Rectal smooth muscle tissue (tissue), 1 donor: Measurements from ENCODE around the gene PABPN1L.

Experiments
- H3K27ac ChIP-seq: one replicate; pipeline ENCODE4 v1.7.0; 2013; ENCODE audit warnings: low read depth, low read length, inconsistent platforms
- H3K27me3 ChIP-seq: one replicate; pipeline ENCODE4 v1.7.0; 2013; ENCODE audit warnings: low read length; ENCODE audit not compliant: control insufficient read depth, insufficient read depth
- H3K36me3 ChIP-seq: one replicate; pipeline ENCODE4 v1.7.0; 2013; ENCODE audit warnings: low read length; ENCODE audit not compliant: control insufficient read depth, insufficient read depth
- H3K4me1 ChIP-seq: one replicate; pipeline ENCODE4 v1.7.0; 2013; ENCODE audit warnings: low read length; ENCODE audit not compliant: control insufficient read depth, insufficient read depth
- H3K4me3 ChIP-seq: one replicate; pipeline ENCODE4 v1.7.0; 2013; ENCODE audit warnings: low read length
- H3K9ac ChIP-seq: one replicate; pipeline ENCODE4 v1.7.0; 2013; ENCODE audit warnings: low read length

Gene PABPN1L

GRCh38 chr16:88856828-88857727 lies 9.4 kb downstream of the PABPN1L start, which contains the start of the genes GALNS and TRAPPC2L:
GALNS (minus strand) TSS chr16:88856947; CDS start chr16:88856877, 70 bp downstream.
TRAPPC2L (plus strand) TSS chr16:88857127; CDS start chr16:88857151, 24 bp downstream.
- H3K27me3 ChIP-seq: no peaks in the 10 kb centered on the region
- H3K4me3 ChIP-seq: peak within 1 kb of the TSS; percentile 96
- peak within 1 kb of the TSS; percentile 77 for H3K27ac ChIP-seq
- H3K9ac ChIP-seq: peak within 1 kb of the TSS; percentile 76
- H3K36me3 ChIP-seq: peaks cover 16% of the 10 kb centered on the region
- H3K4me1 ChIP-seq: peaks cover 7% of the 10 kb centered on the region

- Histone ChIP-seq H3K36me3 (peaks cover 16% of the 10 kb centered on the region), H3K4me3 (peak overlapping the region; percentile 69), H3K27ac (peak overlapping the region; percentile 74), H3K4me1 (peaks cover 7% of the 10 kb centered on the region), H3K27me3 (no peaks in the 10 kb centered on the region), H3K9ac (peak overlapping the region; percentile 16)
Measured at GRCh38 chr16:88856122-88856827, 10.2 kb downstream of the PABPN1L start.

- Histone ChIP-seq H3K4me3 (peak overlapping the region; percentile 69), H3K27ac (no peak overlapping the region), H3K36me3 (peaks cover 13% of the 10 kb centered on the region), H3K4me1 (peaks cover 7% of the 10 kb centered on the region), H3K9ac (no peak overlapping the region), H3K27me3 (no peaks in the 10 kb centered on the region)
Measured at GRCh38 chr16:88855736-88856121, 10.7 kb downstream of the PABPN1L start.

- peaks cover 7% of the 10 kb centered on the region for H3K4me1 ChIP-seq
- no peak overlapping the region for H3K4me3 ChIP-seq
- H3K9ac ChIP-seq: no peak overlapping the region
- peaks cover 9% of the 10 kb centered on the region for H3K36me3 ChIP-seq
- H3K27me3 ChIP-seq: no peaks in the 10 kb centered on the region
- no peak overlapping the region for H3K27ac ChIP-seq
Measured at GRCh38 chr16:88855176-88855575, 11.3 kb downstream of the PABPN1L start.

- Histone ChIP-seq H3K4me3 (no peak overlapping the region), H3K27ac (no peak overlapping the region), H3K9ac (no peak overlapping the region)
Measured at GRCh38 chr16:88854306-88855111, 12.0 kb downstream of the PABPN1L start.

GRCh38 chr16:88853325-88853941 lies 13.0 kb downstream of the PABPN1L start:
- H3K9ac ChIP-seq: no peak overlapping the region
- no peaks in the 10 kb centered on the region for H3K27me3 ChIP-seq
- H3K36me3 ChIP-seq: no peaks in the 10 kb centered on the region
- H3K4me3 ChIP-seq: no peak overlapping the region
- H3K27ac ChIP-seq: no peak overlapping the region
- peaks cover 7% of the 10 kb centered on the region for H3K4me1 ChIP-seq

More at GRCh38 chr16:88854306-88855111, 12.0 kb downstream of the PABPN1L start:
- Histone ChIP-seq H3K4me1 (peaks cover 7% of the 10 kb centered on the region), H3K36me3 (peaks cover 3% of the 10 kb centered on the region), H3K27me3 (no peaks in the 10 kb centered on the region)

GRCh38 chr16:88851616-88852015 lies 14.8 kb downstream of the PABPN1L start:
- no peaks in the 10 kb centered on the region for H3K36me3 ChIP-seq
- no peak overlapping the region for H3K27ac ChIP-seq
- H3K27me3 ChIP-seq: no peaks in the 10 kb centered on the region
- H3K4me3 ChIP-seq: no peak overlapping the region
- H3K9ac ChIP-seq: no peak overlapping the region
- peaks cover 7% of the 10 kb centered on the region for H3K4me1 ChIP-seq

GRCh38 chr16:88850531-88851199 lies 15.8 kb downstream of the PABPN1L start:
- no peak overlapping the region for H3K27ac ChIP-seq
- no peaks in the 10 kb centered on the region for H3K27me3 ChIP-seq
- peaks cover under 1% of the 10 kb centered on the region for H3K4me1 ChIP-seq
- H3K36me3 ChIP-seq: no peaks in the 10 kb centered on the region
- H3K9ac ChIP-seq: no peak overlapping the region
- no peak overlapping the region for H3K4me3 ChIP-seq

GRCh38 chr16:88848557-88848956 lies 17.9 kb downstream of the PABPN1L start:
- no peak overlapping the region for H3K9ac ChIP-seq
- no peak overlapping the region for H3K27ac ChIP-seq
- no peak overlapping the region for H3K4me3 ChIP-seq
- no peaks in the 10 kb centered on the region for H3K27me3 ChIP-seq
- H3K36me3 ChIP-seq: no peaks in the 10 kb centered on the region
- no peaks in the 10 kb centered on the region for H3K4me1 ChIP-seq

- H3K9ac ChIP-seq: no peak overlapping the region
- H3K4me1 ChIP-seq: no peaks in the 10 kb centered on the region
- no peak overlapping the region for H3K4me3 ChIP-seq
- no peaks in the 10 kb centered on the region for H3K36me3 ChIP-seq
- no peak overlapping the region for H3K27ac ChIP-seq
- H3K27me3 ChIP-seq: no peaks in the 10 kb centered on the region
Measured at GRCh38 chr16:88847654-88848053, 18.8 kb downstream of the PABPN1L start.

GRCh38 chr16:88846088-88846487 lies 20.4 kb downstream of the PABPN1L start:
- Histone ChIP-seq H3K9ac (no peak overlapping the region), H3K36me3 (no peaks in the 10 kb centered on the region), H3K4me1 (no peaks in the 10 kb centered on the region), H3K27me3 (no peaks in the 10 kb centered on the region), H3K27ac (no peak overlapping the region), H3K4me3 (no peak overlapping the region)
